Left ventricle myocardium inferior (tissue), 1 donor: Measurements from ENCODE around the gene MTG2. TPM values are rescaled to one million over a fixed set of nuclear protein-coding genes. Genes with fewer than 3 reads are reported as not detected.
A peak's percentile ranks its signal among the peaks of the same experiment; 100 is the strongest.

Experiments used
- DNase-seq: peaks from one replicate; pipeline ENCODE4 v3.0.0-alpha.2; 2020
- H3K27ac ChIP-seq: fragments of 200-600 bp; replicated peaks from 2 replicates; pipeline ENCODE4 v1.8.0; 2021
- H3K27me3 ChIP-seq: fragments of 200-600 bp; 2 replicates; pipeline ENCODE4 v1.8.0; 2021; ENCODE audit warnings: low read depth
- H3K36me3 ChIP-seq: fragments of 200-600 bp; 2 replicates; pipeline ENCODE4 v1.8.0; 2021
- H3K4me1 ChIP-seq: fragments of 200-600 bp; 2 replicates; pipeline ENCODE4 v1.8.0; 2021
- H3K4me3 ChIP-seq: fragments of 200-600 bp; 2 replicates; pipeline ENCODE4 v1.8.0; 2021; ENCODE audit warnings: mild to moderate bottlenecking, moderate library complexity
- H3K9me3 ChIP-seq: fragments of 200-600 bp; replicated peaks from 2 replicates; pipeline ENCODE4 v1.8.0; 2021
- intact Hi-C: fragments of 100-400 bp; cut with micrococcal nuclease; formaldehyde crosslinking; loops from one replicate; pipeline ENCODE4 v1.11.0; 2022
- total RNA-seq: library from RNA; stranded (reverse); fragmentation: NEBNext Ultra II Directional; extraction: Animal tissue kit (Norgen Biotek cat#: 25700); gene quantifications from one replicate; pipeline ENCODE4 v1.2.1, GENCODE V29; 2021
- TF ChIP-seq, protein P1 (sequence below): fragments of 200-600 bp; IDR thresholded peaks from 2 replicates; pipeline ENCODE4 v1.8.0; 2021; ENCODE audit warnings: antibody characterized with exemption, mild to moderate bottlenecking, borderline replicate concordance
- donor health status: DM: no; HTN: yes; CAD: no; lungs with severe emphysema.

The MTG2 gene
- total RNA-seq, 1 donor from 2014 or later, result 25.9 TPM

DNA sequence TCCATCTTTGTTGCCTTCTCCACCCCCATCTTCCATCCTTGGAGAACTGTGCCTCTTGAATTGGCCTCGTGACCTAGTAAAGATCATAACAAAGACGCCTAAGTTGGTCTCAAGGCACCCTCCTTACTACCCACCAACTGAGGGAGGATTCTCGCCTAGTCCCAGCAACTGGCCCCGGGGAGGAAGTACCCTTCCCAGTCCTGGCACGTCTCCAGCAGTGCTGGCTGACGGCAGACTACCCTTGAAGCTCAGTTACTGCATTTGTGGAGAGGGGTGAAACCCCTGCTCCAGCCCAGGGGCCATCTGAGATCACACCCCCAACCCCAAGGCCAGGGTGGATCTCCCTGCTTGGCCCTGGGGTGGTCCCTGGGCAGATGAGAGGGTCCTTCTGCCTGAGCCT is 53.4 kb downstream of the MTG2 start:
- Histone ChIP-seq H3K27ac (peak overlapping the region; percentile 93), H3K4me3 (peak overlapping the region; percentile 82), H3K4me1 (peaks cover 69% of the 10 kb centered on the region), H3K9me3 (no peaks in the 10 kb centered on the region), H3K27me3 (peaks cover 12% of the 10 kb centered on the region), H3K36me3 (no peaks in the 10 kb centered on the region)
- no peak for DNase-seq
- TF ChIP-seq, protein P1, sequence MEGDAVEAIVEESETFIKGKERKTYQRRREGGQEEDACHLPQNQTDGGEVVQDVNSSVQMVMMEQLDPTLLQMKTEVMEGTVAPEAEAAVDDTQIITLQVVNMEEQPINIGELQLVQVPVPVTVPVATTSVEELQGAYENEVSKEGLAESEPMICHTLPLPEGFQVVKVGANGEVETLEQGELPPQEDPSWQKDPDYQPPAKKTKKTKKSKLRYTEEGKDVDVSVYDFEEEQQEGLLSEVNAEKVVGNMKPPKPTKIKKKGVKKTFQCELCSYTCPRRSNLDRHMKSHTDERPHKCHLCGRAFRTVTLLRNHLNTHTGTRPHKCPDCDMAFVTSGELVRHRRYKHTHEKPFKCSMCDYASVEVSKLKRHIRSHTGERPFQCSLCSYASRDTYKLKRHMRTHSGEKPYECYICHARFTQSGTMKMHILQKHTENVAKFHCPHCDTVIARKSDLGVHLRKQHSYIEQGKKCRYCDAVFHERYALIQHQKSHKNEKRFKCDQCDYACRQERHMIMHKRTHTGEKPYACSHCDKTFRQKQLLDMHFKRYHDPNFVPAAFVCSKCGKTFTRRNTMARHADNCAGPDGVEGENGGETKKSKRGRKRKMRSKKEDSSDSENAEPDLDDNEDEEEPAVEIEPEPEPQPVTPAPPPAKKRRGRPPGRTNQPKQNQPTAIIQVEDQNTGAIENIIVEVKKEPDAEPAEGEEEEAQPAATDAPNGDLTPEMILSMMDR, result no peak
- intact Hi-C loops, result no loop called here

DNA sequence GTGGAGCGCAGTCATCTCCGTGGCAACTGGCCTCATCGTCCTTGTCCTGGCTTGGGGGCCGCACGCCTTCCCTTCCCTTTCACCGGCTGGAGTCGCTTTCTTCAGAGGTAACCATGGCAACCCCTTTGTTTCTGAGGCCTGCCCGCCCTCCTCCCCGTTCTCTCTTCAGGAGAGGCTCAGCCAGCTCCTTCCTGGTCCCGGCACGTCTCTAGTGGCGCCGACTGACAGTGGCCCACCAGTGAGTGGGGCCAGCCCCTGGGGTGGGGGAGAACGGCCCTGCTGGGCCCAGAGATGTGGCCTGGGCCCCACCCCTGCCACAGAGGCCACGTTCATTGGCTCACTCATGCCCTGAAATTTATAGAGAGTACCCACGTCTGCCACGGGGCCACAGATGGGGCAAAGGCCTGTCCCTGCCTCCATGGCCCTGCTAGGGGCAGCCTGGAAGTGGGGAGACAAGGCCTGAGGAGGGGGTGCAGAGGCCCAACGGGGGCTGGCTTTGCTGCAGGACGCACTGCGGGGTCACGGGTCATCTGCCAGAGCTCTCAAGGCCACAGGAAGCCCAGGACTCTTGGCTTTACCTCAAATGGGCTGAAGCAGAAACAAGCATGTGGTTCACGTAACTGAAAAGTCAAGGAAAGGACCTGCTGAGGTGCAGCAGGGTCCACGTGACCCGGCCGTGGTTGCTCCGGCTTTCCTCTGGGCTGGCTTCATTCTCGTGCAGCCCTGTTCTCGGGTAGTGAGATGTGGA is 54.1 kb downstream of the MTG2 start:
- no peak for DNase-seq
- peaks cover 76% of the 10 kb centered on the region for H3K4me1 ChIP-seq
- no peaks in the 10 kb centered on the region for H3K9me3 ChIP-seq
- TF ChIP-seq, protein P1, result no peak
- H3K36me3 ChIP-seq, result no peaks in the 10 kb centered on the region
- H3K4me3 ChIP-seq, result peak overlapping the region; percentile 82
- peak overlapping the region; percentile 93 for H3K27ac ChIP-seq
- H3K27me3 ChIP-seq, result peaks cover 12% of the 10 kb centered on the region
- intact Hi-C loops, result no loop called here

DNA sequence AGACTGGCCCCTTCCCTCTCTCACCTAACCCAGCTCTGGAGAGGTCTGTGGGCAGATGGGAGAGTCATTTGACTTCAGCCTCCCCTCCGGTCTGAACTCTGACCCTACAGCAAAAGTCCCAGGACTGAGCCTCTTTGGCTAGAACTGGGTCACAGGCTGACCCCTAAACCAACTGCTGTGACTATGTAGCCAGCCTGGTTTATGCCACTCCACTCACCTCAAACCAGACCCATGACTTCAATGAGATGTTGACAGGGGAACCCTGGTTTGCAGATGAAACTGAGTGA is 54.6 kb downstream of the MTG2 start:
- peak overlapping the region; percentile 82 for H3K4me3 ChIP-seq
- peak overlapping the region; percentile 93 for H3K27ac ChIP-seq
- H3K4me1 ChIP-seq, result peaks cover 78% of the 10 kb centered on the region
- DNase-seq, result no peak
- TF ChIP-seq, protein P1, result no peak
- H3K36me3 ChIP-seq, result no peaks in the 10 kb centered on the region
- H3K9me3 ChIP-seq, result no peaks in the 10 kb centered on the region
- intact Hi-C loops, result no loop called here
- peaks cover 8% of the 10 kb centered on the region for H3K27me3 ChIP-seq

DNA sequence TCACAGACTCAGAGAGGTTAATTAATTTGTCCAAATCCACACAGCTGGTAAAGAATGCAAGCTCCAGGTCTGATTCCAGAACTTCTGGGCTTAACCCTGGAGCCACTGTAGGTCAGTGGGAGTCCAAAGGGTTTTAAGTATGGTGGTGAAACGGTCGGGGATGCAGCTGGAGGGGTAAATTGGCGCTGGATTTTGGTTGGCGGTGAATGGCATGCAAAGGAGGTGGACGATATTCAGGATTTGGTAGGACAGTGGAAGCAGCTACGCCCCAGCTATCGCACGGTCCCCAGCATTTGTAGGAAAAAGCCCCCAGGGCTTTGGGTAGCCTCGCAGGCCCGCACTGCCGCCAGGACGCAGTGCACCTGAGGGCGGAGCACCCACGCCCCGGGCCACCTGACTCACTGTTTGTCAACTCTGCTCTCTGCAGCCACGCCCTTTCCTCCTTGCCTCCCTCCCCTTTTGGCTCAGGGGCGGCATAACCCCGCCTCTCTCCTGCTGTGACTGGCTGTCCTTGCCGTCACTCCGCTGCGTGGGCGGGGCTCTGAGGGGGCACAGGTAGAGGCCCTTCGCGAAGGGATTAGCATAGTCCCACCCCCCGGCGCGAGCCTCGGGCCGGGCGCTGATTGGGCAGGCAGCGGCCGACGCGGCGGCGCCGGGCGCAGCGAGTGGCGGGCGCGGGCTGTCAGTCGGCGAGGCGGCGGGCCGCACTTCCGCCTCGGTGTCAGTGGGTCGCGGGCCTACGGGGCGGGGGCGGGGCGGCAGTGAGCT is 55.2 kb downstream of the MTG2 start, which contains the start of gene OSBPL2:
TSS of gene OSBPL2 (plus strand) at position 721 of the 768 bp plus-strand sequence. CDS start 17,664 bp downstream, outside the sequence.
- Histone ChIP-seq H3K36me3 (no peaks in the 10 kb centered on the region), H3K4me1 (peaks cover 78% of the 10 kb centered on the region), H3K27me3 (peaks cover 6% of the 10 kb centered on the region), H3K4me3 (peak within 1 kb of the TSS; percentile 82), H3K27ac (peak within 1 kb of the TSS; percentile 93), H3K9me3 (no peaks in the 10 kb centered on the region)
- peak; percentile 98 for DNase-seq
- intact Hi-C loops, result no loop called here
- TF ChIP-seq, protein P1, result no peak

DNA sequence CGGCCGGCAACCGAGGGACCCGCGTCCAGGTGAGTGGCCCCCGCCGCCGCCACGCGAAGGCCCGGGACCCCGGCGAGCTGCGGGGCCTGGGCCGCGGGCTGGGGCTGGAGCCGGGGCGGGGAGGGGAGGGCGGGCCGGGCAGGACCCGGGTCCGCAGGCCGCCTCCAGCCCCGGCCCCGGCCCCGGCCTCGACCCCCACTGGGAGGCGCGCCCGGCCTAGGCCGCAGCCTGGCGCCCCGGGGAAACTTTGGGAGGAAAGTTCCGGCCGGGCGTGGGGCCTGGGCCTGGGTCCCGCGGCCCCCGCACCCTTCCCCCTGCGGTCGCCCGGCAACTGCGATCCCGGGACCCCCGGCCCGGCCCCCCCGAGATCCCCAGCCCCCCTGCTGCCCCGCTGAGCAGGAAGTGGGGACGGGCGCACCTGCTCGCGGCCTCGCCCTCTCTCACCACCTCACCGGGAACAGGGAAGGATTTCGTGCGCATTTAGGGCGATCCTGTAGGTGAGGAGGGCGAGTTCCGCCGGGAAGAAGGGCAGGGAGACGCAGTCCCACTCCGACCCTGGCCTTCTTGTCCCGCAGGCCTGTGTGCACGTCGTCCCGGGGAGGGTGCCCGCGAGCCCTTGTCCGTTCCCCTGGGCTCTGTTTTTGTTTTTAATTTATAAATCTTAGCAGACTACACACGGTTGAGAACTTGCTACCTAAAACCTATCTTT is 55.9 kb downstream of the MTG2 start:
- no peak for DNase-seq
- H3K4me1 ChIP-seq, result peaks cover 78% of the 10 kb centered on the region
- H3K27me3 ChIP-seq, result no peaks in the 10 kb centered on the region
- intact Hi-C loops, result no loop called here
- no peaks in the 10 kb centered on the region for H3K36me3 ChIP-seq
- H3K9me3 ChIP-seq, result no peaks in the 10 kb centered on the region
- H3K27ac ChIP-seq, result peak overlapping the region; percentile 91
- TF ChIP-seq, protein P1, result no peak
- H3K4me3 ChIP-seq, result peak overlapping the region; percentile 82
